Keratinocyte (primary cell): ENCODE results near the gene HYAL4.

Source experiments
- EZH2 ChIP-seq: IDR thresholded peaks from one replicate; pipeline ENCODE4 v1.6.1; 2012; ENCODE audit warnings: inconsistent platforms, mild to moderate bottlenecking, low read length, moderate library complexity
- TF ChIP-seq, protein P1 (sequence below), 3 experiments: IDR thresholded peaks in 1 of 3; conservative IDR thresholded peaks in 1 of 3; optimal IDR thresholded peaks in 1 of 3; 2 replicates in 2 of 3; 3 replicates in 1 of 3; pipeline versions ENCODE3 to v1.5.1; 2011; ENCODE audit warnings: low read length in 3 of 3, mild to moderate bottlenecking in 3 of 3, moderate library complexity in 2 of 3, control low read depth in 1 of 3, inconsistent platforms in 1 of 3; ENCODE audit not compliant: insufficient read depth in 2 of 3; ENCODE audit errors: extremely low read depth in 1 of 3

DNA sequence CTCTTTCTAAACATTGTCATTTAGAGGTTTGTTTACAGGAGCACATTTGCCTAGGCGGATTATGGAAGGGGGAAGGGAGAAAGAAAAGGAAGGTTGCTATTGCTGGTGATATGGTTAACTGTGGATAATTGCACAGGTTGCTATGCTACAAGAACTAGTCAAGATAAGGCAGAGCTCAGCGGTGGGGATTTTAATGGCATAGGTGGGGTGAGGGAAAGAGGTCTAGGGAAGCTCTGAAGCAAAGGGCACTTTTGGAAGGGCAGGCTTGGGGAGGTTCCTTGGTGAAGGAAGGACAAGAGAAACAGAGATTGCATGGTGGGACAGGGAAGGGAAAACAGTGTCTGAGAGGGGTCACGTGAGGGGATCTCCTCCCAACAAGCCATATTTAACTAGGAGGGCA, 19.5 kb downstream of the HYAL4 start:
- TF ChIP-seq, protein P1, sequence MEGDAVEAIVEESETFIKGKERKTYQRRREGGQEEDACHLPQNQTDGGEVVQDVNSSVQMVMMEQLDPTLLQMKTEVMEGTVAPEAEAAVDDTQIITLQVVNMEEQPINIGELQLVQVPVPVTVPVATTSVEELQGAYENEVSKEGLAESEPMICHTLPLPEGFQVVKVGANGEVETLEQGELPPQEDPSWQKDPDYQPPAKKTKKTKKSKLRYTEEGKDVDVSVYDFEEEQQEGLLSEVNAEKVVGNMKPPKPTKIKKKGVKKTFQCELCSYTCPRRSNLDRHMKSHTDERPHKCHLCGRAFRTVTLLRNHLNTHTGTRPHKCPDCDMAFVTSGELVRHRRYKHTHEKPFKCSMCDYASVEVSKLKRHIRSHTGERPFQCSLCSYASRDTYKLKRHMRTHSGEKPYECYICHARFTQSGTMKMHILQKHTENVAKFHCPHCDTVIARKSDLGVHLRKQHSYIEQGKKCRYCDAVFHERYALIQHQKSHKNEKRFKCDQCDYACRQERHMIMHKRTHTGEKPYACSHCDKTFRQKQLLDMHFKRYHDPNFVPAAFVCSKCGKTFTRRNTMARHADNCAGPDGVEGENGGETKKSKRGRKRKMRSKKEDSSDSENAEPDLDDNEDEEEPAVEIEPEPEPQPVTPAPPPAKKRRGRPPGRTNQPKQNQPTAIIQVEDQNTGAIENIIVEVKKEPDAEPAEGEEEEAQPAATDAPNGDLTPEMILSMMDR (optimal IDR thresholded peaks at IDR 0.05 in 1 of 3, IDR thresholded peaks at IDR 0.05 in 1 of 3, conservative IDR thresholded peaks at IDR 0.05 in 1 of 3; ENCODE audit: extremely low read depth in 1 of 3, insufficient read depth in 2 of 3, low read length in 3 of 3): no peak
- no peak for TF ChIP-seq EZH2
